ENCODE measurements around the gene ARL5A.

Gene ARL5A

GRCh38 chr2:151765760-151766410 is 62.3 kb downstream of the ARL5A start:
- DNase-seq, result no peak

GRCh38 chr2:151762694-151763093 is 65.5 kb downstream of the ARL5A start:
- no peak for DNase-seq

GRCh38 chr2:151761687-151762086 is 66.5 kb downstream of the ARL5A start:
- no peak for DNase-seq

GRCh38 chr2:151761193-151761592 is 67.0 kb downstream of the ARL5A start:
- no peak for DNase-seq

- DNase-seq, result peak; percentile 9
These were observed 68.0 kb downstream of the ARL5A start for GRCh38 chr2:151760139-151760650.

GRCh38 chr2:151758744-151759143 is 69.5 kb downstream of the ARL5A start:
- no peak for DNase-seq

GRCh38 chr2:151757861-151758260 is 70.4 kb downstream of the ARL5A start:
- DNase-seq, result no peak

- no peak for DNase-seq
These were observed 71.4 kb downstream of the ARL5A start for GRCh38 chr2:151756820-151757219.

- DNase-seq, result no peak
These were observed 73.8 kb downstream of the ARL5A start for GRCh38 chr2:151754253-151754897.

- no peak for DNase-seq
These were observed 74.7 kb downstream of the ARL5A start for GRCh38 chr2:151753540-151753939.

All from NCI-H226 (cell line).